GM23248 (cell line): ENCODE results near the gene C19orf12. TPM values are rescaled to one million over a fixed set of nuclear protein-coding genes. Genes with fewer than 3 reads are reported as not detected.

Experiments used
- DNase-seq: peaks from one replicate; pipeline ENCODE4 v3.0.0-alpha.2; 2015
- H2AFZ ChIP-seq: fragments of 200-600 bp; sonication (generic); 2 replicates; pipeline ENCODE4 v1.6.1; 2016; ENCODE audit warnings: antibody characterized with exemption
- H3F3A ChIP-seq: fragments of 200-600 bp; sonication (generic); 2 replicates; pipeline ENCODE4 v1.6.1; 2016; ENCODE audit warnings: mild to moderate bottlenecking, antibody characterized with exemption, mixed run types; ENCODE audit not compliant: insufficient read depth
- H3K27ac ChIP-seq: fragments of 200-600 bp; sonication (generic); 2 replicates; pipeline ENCODE4 v1.5.1; 2016; ENCODE audit warnings: mild to moderate bottlenecking
- H3K27me3 ChIP-seq: fragments of 200-600 bp; sonication (generic); replicated peaks from 2 replicates; pipeline ENCODE4 v1.6.1; 2016; ENCODE audit warnings: mild to moderate bottlenecking; ENCODE audit not compliant: insufficient read depth
- H3K36me3 ChIP-seq: fragments of 200-600 bp; sonication (generic); 2 replicates; pipeline ENCODE4 v1.6.1; 2016; ENCODE audit warnings: low read depth, mild to moderate bottlenecking
- H3K4me1 ChIP-seq: fragments of 200-600 bp; sonication (generic); 2 replicates; pipeline ENCODE4 v1.6.1; 2016; ENCODE audit warnings: mild to moderate bottlenecking; ENCODE audit not compliant: insufficient read depth
- H3K4me2 ChIP-seq: fragments of 200-600 bp; sonication (generic); one replicate; pipeline ENCODE4 v1.6.1; 2016; ENCODE audit warnings: mild to moderate bottlenecking; ENCODE audit not compliant: unreplicated experiment
- H3K4me3 ChIP-seq: fragments of 200-600 bp; sonication (generic); 2 replicates; pipeline ENCODE4 v1.5.1; 2016; ENCODE audit warnings: mild to moderate bottlenecking
- H3K79me2 ChIP-seq: fragments of 200-600 bp; sonication (generic); 2 replicates; pipeline ENCODE4 v1.6.1; 2016; ENCODE audit warnings: mild to moderate bottlenecking; ENCODE audit not compliant: insufficient read depth
- H3K9ac ChIP-seq: fragments of 200-600 bp; sonication (generic); 2 replicates; pipeline ENCODE4 v1.6.1; 2016; ENCODE audit warnings: mild to moderate bottlenecking
- H3K9me2 ChIP-seq: fragments of 200-600 bp; sonication (generic); 2 replicates; pipeline ENCODE4 v1.6.1; 2016; ENCODE audit warnings: mixed run types, mild to moderate bottlenecking, moderate library complexity; ENCODE audit not compliant: insufficient read depth
- H3K9me3 ChIP-seq: fragments of 200-600 bp; sonication (generic); one replicate; pipeline ENCODE4 v1.6.1; 2017; ENCODE audit warnings: low read depth
- H4K20me1 ChIP-seq: fragments of 200-600 bp; sonication (generic); 2 replicates; pipeline ENCODE4 v1.6.0; 2016; ENCODE audit not compliant: insufficient read depth
- EZH2 ChIP-seq: fragments of 200-600 bp; sonication (generic); IDR thresholded peaks from 2 replicates; pipeline ENCODE4 v1.6.1; 2018; ENCODE audit warnings: antibody characterized with exemption, mild to moderate bottlenecking; ENCODE audit not compliant: insufficient read depth, poor library complexity, severe bottlenecking
- WGBS, 2 experiments: methylation state at CpG; one replicate each; pipeline ENCODE4 v1.1.6; 2015 to 2017; ENCODE audit warnings: low lambda C conversion rate in 2 of 2, low coverage in 1 of 2; ENCODE audit errors: missing lambda C conversion rate in 2 of 2; 5-methylcytosine and 5-hydroxymethylcytosine counted together
- in situ Hi-C: fragments of 300-500 bp; cut with MboI; formaldehyde crosslinking; loops from 2 replicates; pipeline ENCODE4 v1.15.0; 2020
- polyA plus RNA-seq: library from polyadenylated mRNA; unstranded; fragments of >200 nt; fragmentation: Nextera tagmentation; extraction: Ambion mirVana; gene quantifications from 2 replicates; pipeline ENCODE4 v1.2.1, GENCODE V29; 2016
- total RNA-seq: library from RNA; depleted of rRNA; stranded (reverse); fragments of >200 nt; shearing (Covaris generic); gene quantifications from 2 replicates; pipeline ENCODE4 v1.2.3, GENCODE V29; 2014; rRNA removed

The C19orf12 gene
- total and polyA plus RNA-seq, 2 experiments from 2014 or later, result 34.2 to 45.7 TPM

DNA sequence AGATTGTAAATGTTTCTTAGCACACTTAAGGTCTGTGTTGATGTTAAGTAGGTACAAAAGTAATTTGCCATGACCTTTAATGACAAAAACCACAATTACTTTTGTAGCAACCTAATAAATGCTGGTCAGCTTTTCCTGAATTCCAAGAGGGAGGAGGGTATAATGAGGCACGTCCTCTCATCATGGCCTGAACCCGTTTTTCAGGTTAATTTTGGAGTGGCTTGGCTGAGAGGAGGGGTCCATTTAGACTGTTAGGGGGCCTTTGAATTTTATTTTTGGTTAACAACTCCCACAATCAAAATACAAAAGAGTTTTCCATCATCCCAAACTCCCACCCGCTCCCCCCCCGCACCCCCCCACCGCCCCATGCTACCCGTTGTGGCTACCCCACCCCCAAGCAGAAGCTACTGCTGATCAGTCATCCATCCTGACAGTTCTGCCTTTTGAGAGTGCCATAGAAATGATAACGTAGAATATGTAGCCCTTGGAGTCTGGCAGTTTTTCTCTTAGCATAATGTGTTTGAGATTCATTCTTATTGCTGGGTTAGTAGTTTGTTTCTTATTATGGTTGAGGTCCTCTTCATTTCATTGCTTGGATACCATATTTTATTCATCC, 64.2 kb downstream of the C19orf12 start:
- Histone ChIP-seq H3K9ac (no peak overlapping the region), H3K4me3 (no peak overlapping the region), H3K27me3 (peaks cover 8% of the 10 kb centered on the region; the same call in 1 of the 2 replicates), H3K9me3 (no peaks in the 10 kb centered on the region), H3F3A (peaks cover 6% of the 10 kb centered on the region), H2AFZ (no peak overlapping the region), H4K20me1 (no peaks in the 10 kb centered on the region), H3K27ac (no peak overlapping the region), H3K4me2 (no peak overlapping the region), H3K79me2 (no peaks in the 10 kb centered on the region), H3K36me3 (no peaks in the 10 kb centered on the region), H3K4me1 (peaks cover 6% of the 10 kb centered on the region), H3K9me2 (no peaks in the 10 kb centered on the region)
- WGBS, 2 experiments, result 38 to 43% methylated on average over 7 of the region's 7 CpGs
- DNase-seq, result no peak
- in situ Hi-C loops, result no loop called here
- no peak for TF ChIP-seq EZH2

Other genes starting within 250 kb of the C19orf12 start
- gene VSTM2B, start 189.3 kb downstream of the C19orf12 start, total RNA-seq, result not detected in 2 replicates
- gene VSTM2B, start 189.3 kb downstream of the C19orf12 start, polyA plus RNA-seq, result not detected in 2 replicates
- gene POP4, start 109.0 kb downstream of the C19orf12 start, total RNA-seq, result 62.5 and 65.8 TPM in 2 replicates
- 132 and 139 TPM in 2 replicates for gene POP4, start 109.0 kb downstream of the C19orf12 start, polyA plus RNA-seq
- 18.0 and 23.4 TPM in 2 replicates for gene PLEKHF1, start 49.8 kb downstream of the C19orf12 start, total RNA-seq
- gene PLEKHF1, start 49.8 kb downstream of the C19orf12 start, polyA plus RNA-seq, result 9.0 and 9.3 TPM in 2 replicates
- gene CCNE1, start 96.7 kb upstream of the C19orf12 start, total RNA-seq, result 2.8 and 6.5 TPM in 2 replicates
- gene CCNE1, start 96.7 kb upstream of the C19orf12 start, polyA plus RNA-seq, result 5.1 and 5.2 TPM in 2 replicates
- 58.1 and 58.6 TPM in 2 replicates for gene URI1, start 227.0 kb upstream of the C19orf12 start, total RNA-seq
- 16.2 and 19.2 TPM in 2 replicates for gene URI1, start 227.0 kb upstream of the C19orf12 start, polyA plus RNA-seq